IMR-90 (cell line): ENCODE measurements around the gene PLA2G1B. TPM values are rescaled to one million over a fixed set of nuclear protein-coding genes. Genes with fewer than 3 reads are reported as not detected.

Experiments used
- ATAC-seq: fragments of 200-7000 bp; cut with Tn5 transposase; 2 replicates; pipeline ENCODE4 v1.9.1; 2020; ENCODE audit warnings: low read depth, mild to moderate bottlenecking, moderate library complexity
- BruUV-seq: library from RNA; stranded (reverse); fragments of 400-500 nt; replicated peaks from 2 replicates; lab custom pipeline; 2021; lab: Mats Ljungman, UMichigan
- CTCF ChIA-PET: fragments of 300-600 bp; formaldehyde crosslinking; extraction: SDS; loops from one replicate; lab custom pipeline; 2021; ENCODE audit warnings: antibody characterized with exemption; lab: Yijun Ruan, JAX
- POLR2A ChIA-PET: fragments of 300-600 bp; sonication (Branson Sonifier 250); formaldehyde crosslinking; loops from one replicate; lab custom pipeline; 2022; ENCODE audit warnings: antibody characterized with exemption; ENCODE audit not compliant: unreplicated experiment; lab: Charles Lee
- DNase-seq: peaks from one replicate; pipeline ENCODE4 v3.0.0; 2013
- H2AFZ ChIP-seq: replicated peaks from 2 replicates; pipeline ENCODE3; 2013; ENCODE audit warnings: low read length, mild to moderate bottlenecking; ENCODE audit not compliant: poor library complexity
- H2AK5ac ChIP-seq: 2 replicates; pipeline ENCODE4 v1.6.1; 2013; ENCODE audit warnings: low read depth, low read length, inconsistent platforms
- H2AK9ac ChIP-seq: replicated peaks from 2 replicates; pipeline ENCODE3; 2013; ENCODE audit warnings: mild to moderate bottlenecking, low read depth, low read length, moderate library complexity; ENCODE audit not compliant: poor library complexity
- H2BK120ac ChIP-seq: 2 replicates; pipeline ENCODE4 v1.6.1; 2013; ENCODE audit warnings: low read depth, low read length, inconsistent platforms
- H2BK15ac ChIP-seq: 3 replicates; pipeline ENCODE4 v1.6.1; 2013; ENCODE audit warnings: low read depth, low read length, inconsistent platforms
- H2BK20ac ChIP-seq: 2 replicates; pipeline ENCODE4 v1.6.1; 2013; ENCODE audit warnings: low read depth, mild to moderate bottlenecking, inconsistent platforms, low read length, moderate library complexity
- H2BK5ac ChIP-seq: 2 replicates; pipeline ENCODE4 v1.6.1; 2013; ENCODE audit warnings: mild to moderate bottlenecking, low read depth, low read length, inconsistent platforms; ENCODE audit not compliant: poor library complexity, severe bottlenecking
- H3K14ac ChIP-seq: replicated peaks from 2 replicates; pipeline ENCODE4 v1.6.1; 2013; ENCODE audit warnings: low read depth, low read length, inconsistent platforms
- H3K18ac ChIP-seq: 2 replicates; pipeline ENCODE4 v1.6.1; 2013; ENCODE audit warnings: low read depth, low read length, control low read depth
- H3K23ac ChIP-seq: 2 replicates; pipeline ENCODE4 v1.6.1; 2013; ENCODE audit warnings: low read depth, low read length, inconsistent platforms
- H3K27ac ChIP-seq: 2 replicates; pipeline ENCODE4 v1.5.1; 2013; ENCODE audit warnings: mild to moderate bottlenecking, control low read depth, low read length; ENCODE audit not compliant: insufficient read depth
- H3K27me3 ChIP-seq: 2 replicates; pipeline ENCODE4 v1.6.1; 2013; ENCODE audit warnings: low read length; ENCODE audit not compliant: control insufficient read depth, insufficient read depth
- H3K36me3 ChIP-seq: 2 replicates; pipeline ENCODE4 v1.6.1; 2013; ENCODE audit warnings: low read length, mixed read lengths; ENCODE audit not compliant: control insufficient read depth, insufficient read depth
- H3K4ac ChIP-seq: 2 replicates; pipeline ENCODE4 v1.6.1; 2013; ENCODE audit warnings: low read depth, low read length, inconsistent platforms
- H3K4me1 ChIP-seq: 2 replicates; pipeline ENCODE4 v1.6.1; 2013; ENCODE audit warnings: low read length, mixed read lengths; ENCODE audit not compliant: control insufficient read depth, insufficient read depth
- H3K4me2 ChIP-seq: 2 replicates; pipeline ENCODE4 v1.6.1; 2013; ENCODE audit warnings: low read depth, mild to moderate bottlenecking, control low read depth, low read length, moderate library complexity
- H3K4me3 ChIP-seq: 2 replicates; pipeline ENCODE4 v1.5.1; 2013; ENCODE audit warnings: low read depth, mild to moderate bottlenecking, control low read depth, low read length, moderate library complexity; ENCODE audit not compliant: insufficient read depth
- H3K56ac ChIP-seq: 2 replicates; pipeline ENCODE4 v1.6.1; 2013; ENCODE audit warnings: low read length, inconsistent platforms; ENCODE audit not compliant: insufficient read depth; ENCODE audit errors: extremely low read depth
- H3K79me1 ChIP-seq, 2 experiments: 2 replicates each; pipeline ENCODE4 v1.6.1; 2013; ENCODE audit warnings: low read length in 2 of 2, inconsistent platforms in 1 of 2, low read depth in 1 of 2
- H3K9ac ChIP-seq: 2 replicates; pipeline ENCODE4 v1.6.1; 2013; ENCODE audit warnings: low read depth, low read length, control low read depth
- H3K9me1 ChIP-seq: 2 replicates; pipeline ENCODE4 v1.6.1; 2013; ENCODE audit warnings: low read length, inconsistent platforms; ENCODE audit not compliant: insufficient read depth
- H3K9me3 ChIP-seq: 2 replicates; pipeline ENCODE4 v1.6.1; 2013; ENCODE audit warnings: low read length; ENCODE audit not compliant: control insufficient read depth, insufficient read depth
- H4K20me1 ChIP-seq: 2 replicates; pipeline ENCODE4 v1.6.1; 2013; ENCODE audit warnings: low read length, inconsistent platforms; ENCODE audit not compliant: insufficient read depth
- H4K5ac ChIP-seq: 2 replicates; pipeline ENCODE4 v1.6.1; 2013; ENCODE audit warnings: mild to moderate bottlenecking, low read depth, low read length, control low read depth
- H4K8ac ChIP-seq, 2 experiments: 2 replicates each; pipeline ENCODE4 v1.6.1; 2013; ENCODE audit warnings: low read depth in 2 of 2, low read length in 2 of 2, control low read depth in 1 of 2, inconsistent platforms in 1 of 2
- H4K91ac ChIP-seq: 2 replicates; pipeline ENCODE4 v1.6.1; 2013; ENCODE audit warnings: low read depth, low read length, inconsistent platforms; ENCODE audit not compliant: insufficient read depth
- BHLHE40 ChIP-seq: fragments of 150-350 bp; IDR thresholded peaks from 2 replicates; pipeline ENCODE4 v1.6.1; 2016; ENCODE audit warnings: mild to moderate bottlenecking, low read depth, low read length
- CEBPB ChIP-seq: IDR thresholded peaks from 2 replicates; pipeline ENCODE4 v1.6.1; 2012; ENCODE audit warnings: low read depth, low read length, improper control_type of control experiment
- CHD1 ChIP-seq: IDR thresholded peaks from 2 replicates; pipeline ENCODE4 v1.6.1; 2012; ENCODE audit warnings: low read depth, low read length, improper control_type of control experiment
- CTCF ChIP-seq: conservative IDR thresholded peaks from 2 replicates; pipeline ENCODE4 v1.5.1; 2012; ENCODE audit warnings: mild to moderate bottlenecking, low read depth, low read length, improper control_type of control experiment
- FOS ChIP-seq: fragments of 150-350 bp; IDR thresholded peaks from 2 replicates; pipeline ENCODE4 v1.6.1; 2016; ENCODE audit warnings: low read depth, low read length
- MAFK ChIP-seq: IDR thresholded peaks from 2 replicates; pipeline ENCODE4 v1.6.1; 2012; ENCODE audit warnings: low read depth, low read length, improper control_type of control experiment
- MAZ ChIP-seq: IDR thresholded peaks from 2 replicates; pipeline ENCODE4 v1.6.1; 2012; ENCODE audit warnings: low read depth, mild to moderate bottlenecking, low read length, improper control_type of control experiment, moderate library complexity, borderline replicate concordance
- MXI1 ChIP-seq: IDR thresholded peaks from 2 replicates; pipeline ENCODE4 v1.6.1; 2012; ENCODE audit warnings: low read depth, mild to moderate bottlenecking, low read length, moderate library complexity, borderline replicate concordance
- NFE2L2 ChIP-seq: fragments of 150-350 bp; IDR thresholded peaks from 2 replicates; pipeline ENCODE4 v1.6.1; 2016; ENCODE audit warnings: low read depth, mild to moderate bottlenecking, low read length
- POLR2A ChIP-seq: IDR thresholded peaks from 2 replicates; pipeline ENCODE4 v1.6.1; 2012; ENCODE audit warnings: mild to moderate bottlenecking, low read depth, low read length
- RAD21 ChIP-seq: IDR thresholded peaks from 2 replicates; pipeline ENCODE4 v1.6.1; 2012; ENCODE audit warnings: low read length, improper control_type of control experiment
- RCOR1 ChIP-seq: IDR thresholded peaks from 2 replicates; pipeline ENCODE4 v1.6.1; 2012; ENCODE audit warnings: mild to moderate bottlenecking, low read length, improper control_type of control experiment; ENCODE audit not compliant: insufficient replicate concordance
- RFX5 ChIP-seq: IDR thresholded peaks from 2 replicates; pipeline ENCODE4 v1.8.0; 2012; ENCODE audit warnings: low read depth, mild to moderate bottlenecking, low read length, moderate library complexity
- SMC3 ChIP-seq: fragments of 150-350 bp; IDR thresholded peaks from 2 replicates; pipeline ENCODE4 v1.6.1; 2016; ENCODE audit warnings: low read depth, mild to moderate bottlenecking, antibody characterized with exemption, low read length, moderate library complexity
- USF2 ChIP-seq: fragments of 150-350 bp; IDR thresholded peaks from 2 replicates; pipeline ENCODE4 v1.6.1; 2017; ENCODE audit warnings: mild to moderate bottlenecking, antibody characterized with exemption, low read length, low read depth
- WGBS, 2 experiments: methylation state at CpG; one replicate each; pipeline versions ENCODE4 v1.1.5 to v1.1.7; 2013; ENCODE audit warnings: missing lambda C conversion rate in 2 of 2; ENCODE audit not compliant: insufficient read length in 1 of 2; ENCODE audit errors: extremely low coverage in 2 of 2; 5-methylcytosine and 5-hydroxymethylcytosine counted together
- dilution Hi-C: fragments of 300-500 bp; cut with HindIII; formaldehyde crosslinking; loops from one replicate; pipeline ENCODE4 v1.14.3; 2018; ENCODE audit warnings: low sequenced_read_pairs; ENCODE audit not compliant: unreplicated experiment
- in situ Hi-C: fragments of 300-500 bp; cut with MboI; formaldehyde crosslinking; loops from 3 replicates; pipeline ENCODE4 v1.14.3; 2019; ENCODE audit warnings: low sequenced_read_pairs, inconsistent platforms, mixed read lengths
- intact Hi-C: fragments of 100-400 bp; cut with micrococcal nuclease; formaldehyde crosslinking; loops from 2 replicates; pipeline ENCODE4 v1.10.0; 2022
- polyA plus RNA-seq, 3 experiments: library from polyadenylated mRNA; depleted of rRNA; stranded (reverse); fragments of >200 nt; gene quantifications; 2 replicates each; pipeline ENCODE4 v1.2.3, GENCODE V29; 2012; ENCODE audit warnings: low replicate concordance in 1 of 3
- total RNA-seq: library from RNA; depleted of rRNA; stranded (reverse); fragments of >200 nt; gene quantifications from 2 replicates; pipeline ENCODE4 v1.2.3, GENCODE V29; 2012
- TF ChIP-seq, protein P1 (sequence below): fragments of 150-350 bp; IDR thresholded peaks from 2 replicates; pipeline ENCODE4 v1.6.1; 2016; ENCODE audit warnings: low read depth, mild to moderate bottlenecking, low read length, moderate library complexity, borderline replicate concordance

The PLA2G1B gene
- total and polyA plus RNA-seq, 2 of the 4 experiments (the other 2 are of a cell fraction): not detected

GRCh38 chr12:120363274-120363855 is 35.8 kb upstream of the PLA2G1B start:
- BruUV-seq: no TSS peak
- ChIA-PET CTCF (no interaction called here), POLR2A (no interaction called here)
- WGBS, 2 experiments: 71% methylated on average over 8 of the region's 9 CpGs; no CpG with 5 or more reads in 1 of the 2 experiments
- ATAC-seq (no peak), DNase-seq (no peak)
- no peak overlapping the region for H3K23ac ChIP-seq
- H2BK15ac ChIP-seq: no peak overlapping the region
- H4K8ac ChIP-seq: no peak overlapping the region
- in situ Hi-C loops: no loop called here
- no peak overlapping the region for H3K4ac ChIP-seq
- H2AK5ac ChIP-seq: no peak overlapping the region
- no peak overlapping the region for H4K91ac ChIP-seq
- H2AFZ ChIP-seq: no peak overlapping the region
- no peak overlapping the region for H3K14ac ChIP-seq
- no peak overlapping the region for H2BK20ac ChIP-seq
- intact Hi-C loops: no loop called here
- peaks cover 82% of the 10 kb centered on the region for H3K27me3 ChIP-seq
- H3K4me3 ChIP-seq: no peak overlapping the region
- no peaks in the 10 kb centered on the region for H3K9me1 ChIP-seq
- dilution Hi-C loops: no loop called here
- no peak overlapping the region for H2BK120ac ChIP-seq
- H3K9ac ChIP-seq: no peak overlapping the region
- no peak overlapping the region for H3K27ac ChIP-seq
- no peak overlapping the region for H3K18ac ChIP-seq
- H4K20me1 ChIP-seq: no peaks in the 10 kb centered on the region
- H3K9me3 ChIP-seq: no peaks in the 10 kb centered on the region
- no peaks in the 10 kb centered on the region for H3K79me1 ChIP-seq
- no peak overlapping the region for H3K4me2 ChIP-seq
- TF ChIP-seq MAZ (no peak), MAFK (no peak), POLR2A (no peak), USF2 (no peak), RCOR1 (no peak), FOS (no peak), RAD21 (no peak), MXI1 (no peak), CEBPB (no peak), SMC3 (no peak), CHD1 (no peak), NFE2L2 (no peak), CTCF (no peak), RFX5 (no peak), BHLHE40 (no peak)
- TF ChIP-seq, protein P1, sequence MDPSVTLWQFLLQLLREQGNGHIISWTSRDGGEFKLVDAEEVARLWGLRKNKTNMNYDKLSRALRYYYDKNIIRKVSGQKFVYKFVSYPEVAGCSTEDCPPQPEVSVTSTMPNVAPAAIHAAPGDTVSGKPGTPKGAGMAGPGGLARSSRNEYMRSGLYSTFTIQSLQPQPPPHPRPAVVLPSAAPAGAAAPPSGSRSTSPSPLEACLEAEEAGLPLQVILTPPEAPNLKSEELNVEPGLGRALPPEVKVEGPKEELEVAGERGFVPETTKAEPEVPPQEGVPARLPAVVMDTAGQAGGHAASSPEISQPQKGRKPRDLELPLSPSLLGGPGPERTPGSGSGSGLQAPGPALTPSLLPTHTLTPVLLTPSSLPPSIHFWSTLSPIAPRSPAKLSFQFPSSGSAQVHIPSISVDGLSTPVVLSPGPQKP: no peak
- H3K36me3 ChIP-seq: no peaks in the 10 kb centered on the region
- H4K5ac ChIP-seq: no peak overlapping the region
- H2BK5ac ChIP-seq: no peak overlapping the region
- no peak overlapping the region for H2AK9ac ChIP-seq
- H3K56ac ChIP-seq: no peak overlapping the region
- no peaks in the 10 kb centered on the region for H3K4me1 ChIP-seq
